Karpas-422 (cell line): ENCODE measurements around the gene ATP2C2. TPM values are rescaled to one million over a fixed set of nuclear protein-coding genes. Genes with fewer than 3 reads are reported as not detected.

Experiments used
- DNase-seq: peaks from one replicate; pipeline ENCODE4 v3.0.0-alpha.2; 2015
- H2AFZ ChIP-seq: fragments of 200-600 bp; sonication (generic); 2 replicates; pipeline ENCODE4 v1.6.1; 2014; ENCODE audit warnings: antibody characterized with exemption, low read length, mixed read lengths
- H3K27ac ChIP-seq: fragments of 200-600 bp; sonication (generic); 2 replicates; pipeline ENCODE4 v1.5.1; 2014; ENCODE audit warnings: mild to moderate bottlenecking, low read length, moderate library complexity
- H3K27me3 ChIP-seq: fragments of 200-600 bp; sonication (generic); 2 replicates; pipeline ENCODE4 v1.6.1; 2014; ENCODE audit warnings: low read length, mixed read lengths
- H3K36me3 ChIP-seq: fragments of 200-600 bp; sonication (generic); 2 replicates; pipeline ENCODE4 v1.6.1; 2014; ENCODE audit warnings: low read length, mixed read lengths; ENCODE audit not compliant: insufficient read depth
- H3K4me1 ChIP-seq: fragments of 200-600 bp; sonication (generic); 2 replicates; pipeline ENCODE4 v1.6.1; 2014; ENCODE audit warnings: mild to moderate bottlenecking, low read length, mixed read lengths
- H3K4me2 ChIP-seq: fragments of 200-600 bp; sonication (generic); 2 replicates; pipeline ENCODE4 v1.6.1; 2014; ENCODE audit warnings: low read length, low read depth, mild to moderate bottlenecking; ENCODE audit not compliant: poor library complexity, severe bottlenecking
- H3K4me3 ChIP-seq: fragments of 200-600 bp; sonication (generic); 2 replicates; pipeline ENCODE4 v1.5.1; 2014; ENCODE audit warnings: mild to moderate bottlenecking, antibody characterized with exemption, low read length, mixed read lengths
- H3K79me2 ChIP-seq: fragments of 200-600 bp; sonication (generic); 2 replicates; pipeline ENCODE4 v1.6.1; 2014; ENCODE audit warnings: mild to moderate bottlenecking, low read length, mixed read lengths
- H3K9ac ChIP-seq: fragments of 200-600 bp; sonication (generic); 2 replicates; pipeline ENCODE4 v1.6.0; 2014; ENCODE audit warnings: low read length
- H3K9me2 ChIP-seq: fragments of 200-600 bp; sonication (generic), shearing (Covaris generic); replicated peaks from 2 replicates; pipeline ENCODE4 v1.6.0; 2014; ENCODE audit warnings: mild to moderate bottlenecking, low read length, moderate library complexity; ENCODE audit not compliant: insufficient read depth
- H3K9me3 ChIP-seq: fragments of 300-700, 200-600 bp; sonication (generic); 2 replicates; pipeline ENCODE4 v1.6.1; 2014; ENCODE audit warnings: low read length, mixed read lengths
- H4K20me1 ChIP-seq: fragments of 200-600 bp; sonication (generic); 2 replicates; pipeline ENCODE4 v1.6.1; 2014; ENCODE audit warnings: mild to moderate bottlenecking, antibody characterized with exemption, low read length, low read depth; ENCODE audit not compliant: insufficient read depth
- total RNA-seq: library from RNA; depleted of rRNA; stranded (reverse); fragments of >200 nt; shearing (Covaris generic); gene quantifications from 2 replicates; pipeline ENCODE4 v1.2.3, GENCODE V29; 2014; ENCODE audit warnings: low replicate concordance

The ATP2C2 gene
- total RNA-seq, 1 experiment from 2014 or later: not detected

DNA sequence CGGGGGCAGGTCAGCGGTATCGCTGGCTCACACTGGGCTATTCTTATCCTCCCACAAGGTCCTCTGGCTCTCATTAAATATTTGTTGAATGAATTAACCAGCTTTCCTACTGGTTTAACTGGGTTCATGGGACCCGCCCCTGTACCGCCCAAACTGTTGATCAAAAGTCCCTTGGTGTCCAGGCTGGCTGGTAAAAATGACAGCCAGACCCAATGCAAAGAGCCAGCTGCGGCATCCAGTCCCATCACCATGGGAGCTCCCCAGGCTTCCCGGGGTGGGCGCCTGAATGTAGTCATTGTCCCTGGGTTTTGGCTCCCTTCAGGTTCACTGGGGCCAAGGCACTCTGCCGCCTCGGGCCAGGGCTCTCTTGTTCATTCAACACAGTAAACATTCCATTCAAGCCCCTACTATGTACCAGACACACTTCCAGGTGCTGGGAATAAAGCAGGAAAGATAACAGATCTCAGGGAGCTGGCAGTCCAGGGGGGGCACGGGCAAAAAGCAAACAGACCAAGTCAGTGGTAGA is 11.7 kb upstream of the ATP2C2 start:
- DNase-seq: no peak
- no peaks in the 10 kb centered on the region for H3K9me2 ChIP-seq
- no peaks in the 10 kb centered on the region for H3K36me3 ChIP-seq
- H3K9me3 ChIP-seq: no peaks in the 10 kb centered on the region
- no peak overlapping the region for H3K9ac ChIP-seq
- H2AFZ ChIP-seq: no peak overlapping the region
- no peak overlapping the region for H3K4me2 ChIP-seq
- no peaks in the 10 kb centered on the region for H3K27me3 ChIP-seq
- H3K79me2 ChIP-seq: no peaks in the 10 kb centered on the region
- peaks cover 4% of the 10 kb centered on the region; the same call in 1 of the 2 replicates for H3K4me1 ChIP-seq
- H3K4me3 ChIP-seq: no peak overlapping the region
- no peak overlapping the region for H3K27ac ChIP-seq
- H4K20me1 ChIP-seq: no peaks in the 10 kb centered on the region

DNA sequence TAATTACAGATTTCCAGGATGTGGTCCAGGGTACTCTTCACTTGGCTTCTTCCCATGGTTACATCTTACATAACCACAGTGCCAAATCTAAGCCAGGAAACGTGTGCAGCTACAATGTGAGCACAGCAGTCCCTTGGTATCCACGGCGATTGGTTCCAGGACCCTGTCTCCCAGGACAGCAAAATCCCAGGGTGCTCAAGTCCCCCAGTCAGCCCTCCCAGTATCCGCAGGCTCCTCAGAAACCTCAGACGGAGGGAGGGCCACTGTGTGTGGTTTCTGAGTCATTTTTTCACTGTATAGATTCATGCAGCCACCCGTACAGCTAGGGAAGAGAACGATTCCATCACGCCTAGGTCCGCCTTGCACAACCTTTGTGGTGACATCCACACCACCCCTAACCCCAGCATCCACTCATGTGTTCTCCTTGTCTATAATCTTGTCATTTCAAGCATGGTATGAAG is 11.1 kb upstream of the ATP2C2 start:
- DNase-seq: no peak
- H3K4me1 ChIP-seq: peaks cover 4% of the 10 kb centered on the region; the same call in 1 of the 2 replicates

DNA sequence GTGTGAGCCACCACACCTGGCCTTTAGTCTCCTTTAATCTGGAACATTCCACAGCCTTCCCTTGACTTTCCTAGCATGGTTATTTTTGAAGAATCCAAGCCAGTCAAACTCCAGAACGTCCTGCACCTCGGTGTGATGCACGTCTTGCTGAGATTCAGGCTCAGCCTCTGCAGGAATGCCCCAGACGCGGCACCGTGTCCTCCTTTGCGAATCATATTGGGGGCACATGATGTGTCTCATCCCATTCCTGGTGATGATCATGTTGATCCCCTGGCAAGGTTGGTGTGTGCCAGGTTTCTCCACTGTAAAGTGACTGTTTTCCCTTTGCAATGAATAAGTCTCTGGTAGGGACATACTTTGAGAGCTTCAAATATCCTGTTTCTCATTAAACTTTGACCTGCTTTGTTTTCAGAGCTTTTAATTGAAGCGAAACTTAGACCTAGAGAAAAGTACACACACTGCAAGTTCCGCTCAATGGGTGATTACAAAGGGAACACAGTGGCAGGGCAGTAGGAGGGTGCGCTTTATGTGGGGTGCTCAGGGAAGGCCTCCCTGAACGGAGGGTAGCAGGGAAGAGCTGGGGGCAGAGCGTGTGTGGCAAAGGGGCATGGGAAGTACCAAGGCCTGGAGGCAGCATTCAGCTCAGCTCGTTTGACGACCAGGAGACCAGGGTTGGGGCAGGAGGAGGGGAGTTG is 9.6 kb upstream of the ATP2C2 start:
- Histone ChIP-seq H3K36me3 (no peaks in the 10 kb centered on the region), H2AFZ (no peak overlapping the region), H3K9me2 (no peaks in the 10 kb centered on the region), H3K4me3 (no peak overlapping the region), H4K20me1 (no peaks in the 10 kb centered on the region), H3K9ac (no peak overlapping the region), H3K27me3 (no peaks in the 10 kb centered on the region), H3K4me1 (peaks cover 3% of the 10 kb centered on the region; the same call in 1 of the 2 replicates), H3K79me2 (no peaks in the 10 kb centered on the region), H3K4me2 (no peak overlapping the region), H3K9me3 (no peaks in the 10 kb centered on the region), H3K27ac (no peak overlapping the region)
- no peak for DNase-seq

More for the DNA sequence above, 11.1 kb upstream of the ATP2C2 start:
- H3K36me3 ChIP-seq: no peaks in the 10 kb centered on the region
- no peaks in the 10 kb centered on the region for H4K20me1 ChIP-seq
- H3K79me2 ChIP-seq: no peaks in the 10 kb centered on the region
- H3K27ac ChIP-seq: no peak overlapping the region
- H2AFZ ChIP-seq: no peak overlapping the region
- H3K4me3 ChIP-seq: no peak overlapping the region
- no peak overlapping the region for H3K9ac ChIP-seq
- H3K27me3 ChIP-seq: no peaks in the 10 kb centered on the region
- H3K9me3 ChIP-seq: no peaks in the 10 kb centered on the region
- H3K4me2 ChIP-seq: no peak overlapping the region
- H3K9me2 ChIP-seq: no peaks in the 10 kb centered on the region

DNA sequence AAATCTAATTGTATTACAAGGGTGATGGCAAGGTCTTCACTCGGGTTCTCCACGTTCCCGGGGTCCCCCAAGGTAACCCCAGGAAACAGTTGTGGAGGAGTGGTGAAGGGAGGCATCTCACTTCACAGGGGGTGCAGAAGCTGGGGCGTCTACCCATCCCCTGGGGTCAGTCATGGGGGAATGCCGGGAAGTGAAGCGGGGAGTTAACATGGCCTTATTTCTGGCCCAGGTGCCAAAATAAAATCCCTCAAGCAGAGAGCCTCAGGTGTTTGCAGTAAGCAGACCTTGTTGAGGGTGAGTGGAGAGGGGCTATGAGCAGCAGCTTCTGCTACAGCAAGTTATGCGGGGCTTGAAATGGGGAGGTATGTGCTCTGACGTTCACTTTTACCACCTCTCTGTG is 9.0 kb upstream of the ATP2C2 start:
- Histone ChIP-seq H2AFZ (no peak overlapping the region), H3K9me3 (no peaks in the 10 kb centered on the region), H4K20me1 (no peaks in the 10 kb centered on the region), H3K4me3 (no peak overlapping the region), H3K4me1 (no peaks in the 10 kb centered on the region), H3K9ac (no peak overlapping the region), H3K79me2 (no peaks in the 10 kb centered on the region), H3K36me3 (no peaks in the 10 kb centered on the region), H3K27ac (no peak overlapping the region), H3K27me3 (no peaks in the 10 kb centered on the region), H3K9me2 (no peaks in the 10 kb centered on the region), H3K4me2 (no peak overlapping the region)
- DNase-seq: no peak

DNA sequence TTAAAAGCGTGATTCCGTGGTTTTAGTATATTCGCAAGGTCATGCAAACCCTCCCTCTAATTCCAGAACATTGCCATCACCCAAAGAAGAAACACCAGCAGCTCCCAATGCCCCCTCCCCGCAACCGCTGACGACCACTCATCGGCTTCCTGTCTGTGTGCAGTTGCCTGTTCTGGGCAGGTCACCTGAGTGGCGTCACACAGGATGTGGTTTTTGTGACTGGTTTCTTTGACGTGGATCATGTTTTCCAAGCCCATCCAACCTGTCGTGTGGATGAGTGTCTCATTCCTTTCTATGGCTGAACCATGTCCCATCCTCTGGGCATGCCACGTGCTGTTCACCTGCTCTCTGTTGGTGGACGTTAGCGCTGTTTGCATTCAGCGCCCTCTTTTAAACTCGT is 8.2 kb upstream of the ATP2C2 start:
- Histone ChIP-seq H3K79me2 (no peaks in the 10 kb centered on the region), H3K9ac (no peak overlapping the region), H3K4me2 (no peak overlapping the region), H3K27ac (no peak overlapping the region), H3K9me3 (no peaks in the 10 kb centered on the region), H3K4me1 (no peaks in the 10 kb centered on the region), H2AFZ (no peak overlapping the region), H3K27me3 (no peaks in the 10 kb centered on the region), H3K9me2 (no peaks in the 10 kb centered on the region), H3K4me3 (no peak overlapping the region), H4K20me1 (no peaks in the 10 kb centered on the region), H3K36me3 (no peaks in the 10 kb centered on the region)
- DNase-seq: no peak

DNA sequence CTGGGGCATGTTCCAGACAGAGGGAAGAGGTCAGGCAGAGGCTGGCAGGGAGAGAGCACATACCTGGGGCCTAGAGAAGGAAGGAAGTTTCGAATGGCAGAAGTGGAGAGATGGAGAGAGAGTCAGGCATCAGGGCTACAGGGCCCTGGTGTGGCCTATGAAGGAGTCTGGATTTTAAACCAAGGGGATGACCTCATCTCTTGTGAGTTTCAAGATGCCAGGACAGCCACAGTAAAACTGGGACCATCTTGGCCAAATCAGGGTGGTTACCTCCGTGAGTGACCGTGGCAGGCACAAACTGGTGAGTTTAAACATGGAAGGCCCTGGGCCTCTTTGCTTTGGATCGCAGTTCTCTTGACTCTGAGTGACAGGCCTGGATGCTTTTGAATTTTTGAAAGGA is 7.6 kb upstream of the ATP2C2 start:
- no peaks in the 10 kb centered on the region for H3K79me2 ChIP-seq
- H3K36me3 ChIP-seq: no peaks in the 10 kb centered on the region
- H3K4me1 ChIP-seq: no peaks in the 10 kb centered on the region
- H4K20me1 ChIP-seq: no peaks in the 10 kb centered on the region
- H3K27me3 ChIP-seq: no peaks in the 10 kb centered on the region
- H3K9me2 ChIP-seq: no peaks in the 10 kb centered on the region
- no peak overlapping the region for H3K27ac ChIP-seq
- H2AFZ ChIP-seq: no peak overlapping the region
- no peaks in the 10 kb centered on the region for H3K9me3 ChIP-seq
- no peak for DNase-seq
- no peak overlapping the region for H3K4me2 ChIP-seq
- no peak overlapping the region for H3K9ac ChIP-seq
- H3K4me3 ChIP-seq: no peak overlapping the region

DNA sequence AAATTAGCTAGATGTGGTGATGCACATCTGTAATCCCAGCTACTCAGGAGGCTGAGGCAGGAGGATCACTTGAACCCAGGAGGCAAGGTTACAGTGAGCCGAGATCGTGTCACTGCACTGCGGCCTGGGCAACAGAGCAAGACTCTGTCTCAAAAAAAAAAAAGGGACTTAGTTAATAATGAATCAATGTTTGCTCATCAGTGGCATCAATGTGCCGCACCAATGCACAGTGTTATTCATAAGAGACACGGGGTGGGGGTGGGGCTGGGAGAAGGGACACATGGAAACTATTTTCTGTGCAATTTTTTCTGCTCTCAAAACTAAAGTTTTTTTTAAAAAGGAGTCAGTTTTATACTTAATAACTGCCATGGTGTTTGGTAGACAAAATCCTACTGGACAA is 6.8 kb upstream of the ATP2C2 start:
- Histone ChIP-seq H3K9me3 (no peaks in the 10 kb centered on the region), H3K4me2 (no peak overlapping the region), H3K9me2 (no peaks in the 10 kb centered on the region), H3K27ac (no peak overlapping the region), H3K4me1 (no peaks in the 10 kb centered on the region), H2AFZ (no peak overlapping the region), H3K79me2 (no peaks in the 10 kb centered on the region), H3K9ac (no peak overlapping the region), H3K27me3 (no peaks in the 10 kb centered on the region), H4K20me1 (no peaks in the 10 kb centered on the region), H3K4me3 (no peak overlapping the region), H3K36me3 (no peaks in the 10 kb centered on the region)
- DNase-seq: no peak

DNA sequence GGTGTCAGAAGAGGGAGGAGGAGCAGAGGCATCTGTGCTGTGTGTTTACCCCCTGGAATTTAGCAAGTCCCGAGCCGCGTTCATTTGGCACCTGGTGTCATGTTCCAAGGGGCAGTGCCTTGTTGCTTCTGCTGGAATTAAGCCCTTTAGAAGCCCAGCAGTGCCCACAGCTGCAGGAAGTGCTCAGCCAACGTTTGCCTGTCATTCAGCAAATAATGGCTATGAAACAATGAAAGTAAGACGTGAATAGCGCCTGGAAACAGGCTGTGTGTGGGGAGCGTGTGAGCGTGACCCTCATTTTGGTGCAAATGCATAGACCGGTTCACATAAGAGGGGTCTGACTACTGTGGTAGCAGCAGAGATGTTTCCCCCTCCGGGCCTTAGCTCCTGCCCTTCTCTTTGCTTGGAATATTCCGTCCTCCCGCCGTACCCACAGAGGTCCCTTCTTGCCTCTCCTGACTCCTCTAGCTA is 5.8 kb upstream of the ATP2C2 start:
- Histone ChIP-seq H4K20me1 (no peaks in the 10 kb centered on the region), H3K4me3 (no peak overlapping the region), H3K4me1 (no peaks in the 10 kb centered on the region), H3K9me3 (no peaks in the 10 kb centered on the region), H3K9me2 (no peaks in the 10 kb centered on the region), H2AFZ (no peak overlapping the region), H3K27me3 (no peaks in the 10 kb centered on the region), H3K79me2 (no peaks in the 10 kb centered on the region), H3K9ac (no peak overlapping the region), H3K36me3 (no peaks in the 10 kb centered on the region), H3K4me2 (no peak overlapping the region), H3K27ac (no peak overlapping the region)
- no peak for DNase-seq
